GM19328 (cell line): Measurements from ENCODE around the gene CHD3.
A peak's percentile ranks its signal among the peaks of the same experiment; 100 is the strongest.

Source experiments
- ATAC-seq: cut with Tn5 transposase; IDR thresholded peaks from one replicate; pipeline ENCODE4 v1.9.1; 2021; ENCODE audit warnings: mild to moderate bottlenecking, moderate library complexity; ENCODE audit not compliant: unreplicated experiment

CHD3 gene

GRCh38 chr17:7893187-7893880 lies 4.7 kb downstream of the CHD3 start:
- ATAC-seq: no peak

- ATAC-seq: no peak
Measured at GRCh38 chr17:7894226-7894625, 5.6 kb downstream of the CHD3 start.

GRCh38 chr17:7894866-7895265 lies 6.3 kb downstream of the CHD3 start:
- ATAC-seq: no peak

GRCh38 chr17:7897090-7897489 lies 8.5 kb downstream of the CHD3 start:
- ATAC-seq: no peak

- ATAC-seq: no peak
Measured at GRCh38 chr17:7897773-7898172, 9.2 kb downstream of the CHD3 start.

- ATAC-seq: no peak
Measured at GRCh38 chr17:7903154-7904103, 14.8 kb downstream of the CHD3 start.

GRCh38 chr17:7909089-7909488 lies 20.5 kb downstream of the CHD3 start:
- no peak for ATAC-seq

GRCh38 chr17:7910281-7910680 lies 21.7 kb downstream of the CHD3 start:
- no peak for ATAC-seq

- ATAC-seq: no peak
Measured at GRCh38 chr17:7910711-7911110, 22.1 kb downstream of the CHD3 start.

GRCh38 chr17:7911116-7911515 lies 22.5 kb downstream of the CHD3 start:
- ATAC-seq: no peak

GRCh38 chr17:7912927-7913524 lies 24.4 kb downstream of the CHD3 start:
- no peak for ATAC-seq

GRCh38 chr17:7915179-7915610 lies 26.6 kb downstream of the CHD3 start:
- no peak for ATAC-seq

GRCh38 chr17:7915611-7916384 lies 27.2 kb downstream of the CHD3 start, which contains the start of gene RNF227:
Gene RNF227 (minus strand): TSS chr17:7916289. CDS start chr17:7916195, 94 bp downstream.
- ATAC-seq: peak; percentile 66

GRCh38 chr17:7916385-7916682 lies 27.7 kb downstream of the CHD3 start:
- no peak for ATAC-seq

GRCh38 chr17:7916808-7917207 lies 28.2 kb downstream of the CHD3 start:
- no peak for ATAC-seq

- ATAC-seq: no peak
Measured at GRCh38 chr17:7922269-7922844, 33.8 kb downstream of the CHD3 start.

- ATAC-seq: no peak
Measured at GRCh38 chr17:7922845-7923628, 34.4 kb downstream of the CHD3 start.

GRCh38 chr17:7927596-7927995 lies 39.0 kb downstream of the CHD3 start:
- ATAC-seq: no peak

GRCh38 chr17:7929158-7930023 lies 40.8 kb downstream of the CHD3 start, which contains the start of gene KCNAB3:
Gene KCNAB3 (minus strand): TSS chr17:7929856. CDS start chr17:7929435, 421 bp downstream.
- no peak for ATAC-seq
